Measurements from ENCODE around the gene SLC38A10.

GRCh38 chr17:81315129-81315884 is 20.2 kb upstream of the SLC38A10 start:
- TF ChIP-seq POLR2A (IDR thresholded peaks at IDR 0.05): no peak
- TF ChIP-seq CTCF (IDR thresholded peaks at IDR 0.05): no peak
- no peak for TF ChIP-seq POLR2AphosphoS5 (IDR thresholded peaks at IDR 0.05; ENCODE audit: insufficient read depth in 1 of 2, low read depth in 1 of 2)
